K562 (cell line): ENCODE results near the gene FUT2. TPM values are rescaled to one million over a fixed set of nuclear protein-coding genes. Genes with fewer than 3 reads are reported as not detected.

Source experiments
- ATF7 ChIP-seq: fragments of 450-650 bp; IDR thresholded peaks from 2 replicates; pipeline ENCODE4 v1.7.1; 2014; ENCODE audit warnings: mild to moderate bottlenecking, moderate library complexity
- BCOR ChIP-seq: fragments of 450-650 bp; IDR thresholded peaks from 2 replicates; pipeline ENCODE4 v1.6.1; 2016
- CBFB ChIP-seq: sonication (generic); formaldehyde crosslinking; IDR thresholded peaks from 2 replicates; pipeline ENCODE4 v1.4.0; 2020; ENCODE audit warnings: mild to moderate bottlenecking, missing genetic modification reagents
- CTBP1 ChIP-seq: fragments of 450-650 bp; IDR thresholded peaks from 2 replicates; pipeline ENCODE4 v1.6.1; 2016; ENCODE audit warnings: borderline replicate concordance
- HDAC1 ChIP-seq, 2 experiments: fragments of 450-650 bp; IDR thresholded peaks; 2 replicates each; pipeline ENCODE4 v1.6.1; 2016 to 2017; ENCODE audit warnings: inconsistent platforms in 1 of 2, mild to moderate bottlenecking in 1 of 2, moderate library complexity in 1 of 2
- HMBOX1 ChIP-seq: sonication (generic); IDR thresholded peaks from 2 replicates; pipeline ENCODE4 v1.6.1; 2016
- IFI16 ChIP-seq: fragments of 250-450 bp; sonication (Bioruptor Pico); IDR thresholded peaks from 2 replicates; pipeline ENCODE4 v2.1.2; 2022; ENCODE audit warnings: mild to moderate bottlenecking, inconsistent platforms
- LCOR ChIP-seq: sonication (generic); formaldehyde crosslinking; IDR thresholded peaks from 2 replicates; pipeline ENCODE4 v1.8.0; 2022; ENCODE audit warnings: mild to moderate bottlenecking, missing genetic modification reagents
- MNT ChIP-seq, 2 experiments: fragments of 450-650 bp; conservative IDR thresholded peaks; 2 replicates each; pipeline ENCODE4 v1.6.1; 2017; ENCODE audit warnings: mild to moderate bottlenecking in 2 of 2, moderate library complexity in 2 of 2
- POLR2AphosphoS2 ChIP-seq: IDR thresholded peaks from 2 replicates; pipeline ENCODE4 v1.6.1; 2012; ENCODE audit warnings: low read length, improper control_type of control experiment
- TCF3 ChIP-seq: sonication (generic); formaldehyde crosslinking; IDR thresholded peaks from 2 replicates; pipeline ENCODE4 v1.4.0; 2020; ENCODE audit warnings: mild to moderate bottlenecking, missing genetic modification reagents
- TEAD4 ChIP-seq, 2 experiments: sonication (generic) in 1 of 2; formaldehyde crosslinking in 1 of 2; IDR thresholded peaks; 2 replicates each; pipeline versions ENCODE4 v1.6.1 to v1.8.0; 2012 to 2022; ENCODE audit warnings: borderline replicate concordance in 1 of 2, inconsistent platforms in 1 of 2, low read length in 1 of 2, mild to moderate bottlenecking in 1 of 2, missing genetic modification reagents in 1 of 2
- ZNF146 ChIP-seq: IDR thresholded peaks from one replicate; pipeline ENCODE4 v1.6.1; 2018; ENCODE audit warnings: missing compliant biosample characterization; ENCODE audit not compliant: unreplicated experiment
- ZNF398 ChIP-seq: fragments of 250-450 bp; sonication (Bioruptor Pico); IDR thresholded peaks from 2 replicates; pipeline ENCODE4 v1.8.0; 2021; ENCODE audit warnings: moderate library complexity, mild to moderate bottlenecking, inconsistent platforms
- polyA plus RNA-seq, 8 experiments: library from polyadenylated mRNA; depleted of rRNA in 4 of 8; stranded (reverse) in 5 of 8; unstranded in 3 of 8; fragments of >200 nt; fragmentation: Nextera tagmentation in 2 of 8; fragmentation: Illumina TruSeq in 1 of 8; extraction: Ambion mirVana in 2 of 8; extraction: Trizol in 1 of 8; gene quantifications; 2 replicates each; pipeline versions ENCODE4 v1.2.1 to v1.2.3, GENCODE V29; 2011 to 2014; ENCODE audit warnings: inconsistent platforms in 1 of 8, missing spikeins in 1 of 8
- total RNA-seq, 7 experiments: library from RNA; depleted of rRNA in 6 of 7; stranded (reverse); fragments of >200 nt in 6 of 7; fragmentation: Illumina TruSeq in 2 of 7; extraction: Trizol in 2 of 7; gene quantifications; 2 replicates each; pipeline versions ENCODE4 v1.2.1 to v1.2.3, GENCODE V29; 2011 to 2021; ENCODE audit warnings: low replicate concordance in 1 of 7
- TF ChIP-seq, protein P1 (sequence below): sonication (generic); formaldehyde crosslinking; IDR thresholded peaks from 2 replicates; pipeline ENCODE4 v1.9.0; 2022; ENCODE audit warnings: mild to moderate bottlenecking, missing genetic modification reagents
- TF ChIP-seq, protein P2 (sequence below): IDR thresholded peaks from 2 replicates; pipeline ENCODE4 v1.6.1; 2014; ENCODE audit warnings: antibody characterized with exemption
- TF ChIP-seq, protein P3 (sequence below): fragments of 450-650 bp; formaldehyde crosslinking; IDR thresholded peaks from 2 replicates; pipeline ENCODE4 v1.4.0; 2020; ENCODE audit warnings: mild to moderate bottlenecking, mixed read lengths

The FUT2 gene
- total and polyA plus RNA-seq, 9 of the 15 experiments (the other 6 are each of a cell fraction or from before 2014, with no cell fraction given) = 0.03 to 0.04 TPM; not detected in 7

- TF ChIP-seq, protein P1, sequence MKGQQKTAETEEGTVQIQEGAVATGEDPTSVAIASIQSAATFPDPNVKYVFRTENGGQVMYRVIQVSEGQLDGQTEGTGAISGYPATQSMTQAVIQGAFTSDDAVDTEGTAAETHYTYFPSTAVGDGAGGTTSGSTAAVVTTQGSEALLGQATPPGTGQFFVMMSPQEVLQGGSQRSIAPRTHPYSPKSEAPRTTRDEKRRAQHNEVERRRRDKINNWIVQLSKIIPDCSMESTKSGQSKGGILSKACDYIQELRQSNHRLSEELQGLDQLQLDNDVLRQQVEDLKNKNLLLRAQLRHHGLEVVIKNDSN (CRISPR knock-in tag) = peak; percentile 74
- no peak for TF ChIP-seq IFI16 (CRISPR knock-in tag)
- peak; percentile 70; the same call in 1 of the 2 replicates for TF ChIP-seq LCOR (CRISPR knock-in tag)
- peak; percentile 64 for TF ChIP-seq TCF3 (CRISPR knock-in tag)
- TF ChIP-seq MNT (conservative IDR thresholded peaks at IDR 0.05) = 0 out of 4 replicates have a peak, but pooled peaks of 1 of the 2 experiments have one; percentile 21
- peak; percentile 97 for TF ChIP-seq CBFB (CRISPR knock-in tag)
- TF ChIP-seq BCOR = peak; percentile 47; the same call in 1 of the 2 replicates
- TF ChIP-seq POLR2AphosphoS2 = no peak
- TF ChIP-seq HDAC1 (IDR thresholded peaks at IDR 0.05) = peak in 1 of 2 experiments; percentile 44; a peak in 1 of 4 replicates
- TF ChIP-seq, protein P2, sequence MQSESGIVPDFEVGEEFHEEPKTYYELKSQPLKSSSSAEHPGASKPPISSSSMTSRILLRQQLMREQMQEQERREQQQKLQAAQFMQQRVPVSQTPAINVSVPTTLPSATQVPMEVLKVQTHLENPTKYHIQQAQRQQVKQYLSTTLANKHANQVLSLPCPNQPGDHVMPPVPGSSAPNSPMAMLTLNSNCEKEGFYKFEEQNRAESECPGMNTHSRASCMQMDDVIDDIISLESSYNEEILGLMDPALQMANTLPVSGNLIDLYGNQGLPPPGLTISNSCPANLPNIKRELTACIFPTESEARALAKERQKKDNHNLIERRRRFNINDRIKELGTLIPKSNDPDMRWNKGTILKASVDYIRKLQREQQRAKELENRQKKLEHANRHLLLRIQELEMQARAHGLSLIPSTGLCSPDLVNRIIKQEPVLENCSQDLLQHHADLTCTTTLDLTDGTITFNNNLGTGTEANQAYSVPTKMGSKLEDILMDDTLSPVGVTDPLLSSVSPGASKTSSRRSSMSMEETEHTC = 0 out of 2 replicates have a peak, but pooled peaks have one; percentile 39
- TF ChIP-seq ATF7 = 0 out of 2 replicates have a peak, but pooled peaks have one; percentile 34
- peak; percentile 75 for TF ChIP-seq TEAD4 (IDR thresholded peaks at IDR 0.05; ENCODE audit: low read length)
- TF ChIP-seq TEAD4 (CRISPR knock-in tag; IDR thresholded peaks at IDR 0.05; ENCODE audit: borderline replicate concordance) = no peak
- TF ChIP-seq HMBOX1 = peak; percentile 91
- TF ChIP-seq, protein P3, sequence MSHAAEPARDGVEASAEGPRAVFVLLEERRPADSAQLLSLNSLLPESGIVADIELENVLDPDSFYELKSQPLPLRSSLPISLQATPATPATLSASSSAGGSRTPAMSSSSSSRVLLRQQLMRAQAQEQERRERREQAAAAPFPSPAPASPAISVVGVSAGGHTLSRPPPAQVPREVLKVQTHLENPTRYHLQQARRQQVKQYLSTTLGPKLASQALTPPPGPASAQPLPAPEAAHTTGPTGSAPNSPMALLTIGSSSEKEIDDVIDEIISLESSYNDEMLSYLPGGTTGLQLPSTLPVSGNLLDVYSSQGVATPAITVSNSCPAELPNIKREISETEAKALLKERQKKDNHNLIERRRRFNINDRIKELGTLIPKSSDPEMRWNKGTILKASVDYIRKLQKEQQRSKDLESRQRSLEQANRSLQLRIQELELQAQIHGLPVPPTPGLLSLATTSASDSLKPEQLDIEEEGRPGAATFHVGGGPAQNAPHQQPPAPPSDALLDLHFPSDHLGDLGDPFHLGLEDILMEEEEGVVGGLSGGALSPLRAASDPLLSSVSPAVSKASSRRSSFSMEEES = peak; percentile 14; the same call in 1 of the 2 replicates
- TF ChIP-seq CTBP1 = 0 out of 2 replicates have a peak, but pooled peaks have one; percentile 27
- TF ChIP-seq ZNF146 (CRISPR knock-in tag) = no peak
- TF ChIP-seq ZNF398 = no peak
These were observed 14.7 kb upstream of the FUT2 start (continued) for GRCh38 chr19:48681127-48681470.
